Coronary artery (tissue), 2 donors: Measurements from ENCODE around the gene LRRC15.

ENCODE experiments used
- DNase-seq: peaks from one replicate; pipeline ENCODE4 v3.0.0-alpha.2; 2017; ENCODE audit warnings: low spot score
- H3K27ac ChIP-seq, 2 donors: fragments of 200-600 bp; sonication (generic); one replicate each; pipeline ENCODE4 v1.5.1; 2016 to 2019
- H3K4me3 ChIP-seq: fragments of 200-600 bp; sonication (generic); 2 replicates; pipeline ENCODE4 v1.5.1; 2016; ENCODE audit warnings: mild to moderate bottlenecking, moderate library complexity
- TF ChIP-seq, protein P1 (sequence below): fragments of 200-600 bp; sonication (generic); IDR thresholded peaks from one replicate; pipeline ENCODE4 v1.5.1; 2019; ENCODE audit warnings: antibody characterized with exemption

Gene LRRC15

DNA sequence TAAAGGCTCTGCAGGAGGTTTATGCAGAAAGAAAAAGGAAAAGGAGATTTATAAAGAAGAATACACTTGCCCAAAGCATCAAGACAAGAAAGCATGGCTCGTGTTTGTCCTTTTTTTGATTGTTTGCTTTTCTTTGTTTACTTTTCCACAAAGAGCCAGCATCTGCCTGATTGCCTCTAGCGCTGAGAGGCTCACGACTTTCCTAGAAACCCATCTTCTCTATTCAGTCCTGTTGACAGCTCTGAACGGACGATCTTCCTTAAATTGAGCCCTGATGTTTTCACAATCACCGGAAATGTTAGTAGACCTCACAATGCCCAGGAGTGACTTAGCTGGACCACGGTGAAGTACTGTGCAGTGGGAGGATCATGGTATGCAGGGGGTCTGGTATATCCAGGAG is 17.1 kb upstream of the LRRC15 start:
- TF ChIP-seq, protein P1, sequence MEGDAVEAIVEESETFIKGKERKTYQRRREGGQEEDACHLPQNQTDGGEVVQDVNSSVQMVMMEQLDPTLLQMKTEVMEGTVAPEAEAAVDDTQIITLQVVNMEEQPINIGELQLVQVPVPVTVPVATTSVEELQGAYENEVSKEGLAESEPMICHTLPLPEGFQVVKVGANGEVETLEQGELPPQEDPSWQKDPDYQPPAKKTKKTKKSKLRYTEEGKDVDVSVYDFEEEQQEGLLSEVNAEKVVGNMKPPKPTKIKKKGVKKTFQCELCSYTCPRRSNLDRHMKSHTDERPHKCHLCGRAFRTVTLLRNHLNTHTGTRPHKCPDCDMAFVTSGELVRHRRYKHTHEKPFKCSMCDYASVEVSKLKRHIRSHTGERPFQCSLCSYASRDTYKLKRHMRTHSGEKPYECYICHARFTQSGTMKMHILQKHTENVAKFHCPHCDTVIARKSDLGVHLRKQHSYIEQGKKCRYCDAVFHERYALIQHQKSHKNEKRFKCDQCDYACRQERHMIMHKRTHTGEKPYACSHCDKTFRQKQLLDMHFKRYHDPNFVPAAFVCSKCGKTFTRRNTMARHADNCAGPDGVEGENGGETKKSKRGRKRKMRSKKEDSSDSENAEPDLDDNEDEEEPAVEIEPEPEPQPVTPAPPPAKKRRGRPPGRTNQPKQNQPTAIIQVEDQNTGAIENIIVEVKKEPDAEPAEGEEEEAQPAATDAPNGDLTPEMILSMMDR = no peak
- H3K4me3 ChIP-seq = no peak overlapping the region
- DNase-seq = no peak
- H3K27ac ChIP-seq = no peak overlapping the region

DNA sequence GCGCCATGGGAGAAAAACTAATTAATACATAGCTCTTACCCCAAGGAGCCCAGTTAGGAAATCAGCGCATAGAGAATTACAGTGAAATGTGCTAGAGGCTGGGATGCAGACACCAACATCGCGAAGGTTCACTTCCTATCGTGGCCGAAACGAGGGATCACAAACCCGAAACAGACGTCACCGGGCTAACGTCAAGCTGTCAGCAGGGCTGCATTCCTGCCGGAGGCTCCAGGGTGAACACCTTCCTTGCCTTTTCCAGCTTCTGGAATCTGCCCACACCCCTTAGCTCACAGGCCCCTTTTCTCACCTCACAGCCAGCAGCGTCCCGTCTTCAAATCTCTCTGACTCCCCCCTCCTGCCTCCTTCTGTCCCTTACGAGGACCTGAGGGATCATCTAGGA is 16.5 kb upstream of the LRRC15 start:
- TF ChIP-seq, protein P1 = no peak
- no peak overlapping the region for H3K27ac ChIP-seq
- H3K4me3 ChIP-seq = no peak overlapping the region
- no peak for DNase-seq

DNA sequence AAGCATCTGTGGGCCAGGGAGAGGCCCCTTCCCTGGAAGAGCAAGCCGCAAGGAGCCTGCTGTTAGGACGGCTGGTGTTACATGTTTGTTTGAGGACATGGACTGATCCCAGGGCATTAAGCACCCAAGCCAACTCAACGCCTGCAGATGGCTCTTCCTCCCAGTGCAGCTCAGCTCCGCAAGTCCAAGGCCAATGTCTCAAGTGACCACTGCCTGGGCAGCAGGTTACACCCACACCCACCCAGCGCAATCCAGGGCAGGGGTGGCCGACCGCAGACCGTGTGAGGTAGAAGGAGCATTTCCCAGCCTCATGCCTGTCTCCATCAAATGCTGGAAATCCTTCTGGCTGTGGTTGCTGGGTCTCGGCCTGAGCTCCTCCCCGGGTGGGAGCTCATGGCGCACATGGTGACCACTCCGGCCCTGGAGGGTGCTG is 15.0 kb upstream of the LRRC15 start:
- no peak overlapping the region for H3K4me3 ChIP-seq
- no peak overlapping the region for H3K27ac ChIP-seq
- no peak for DNase-seq
- TF ChIP-seq, protein P1 = no peak

DNA sequence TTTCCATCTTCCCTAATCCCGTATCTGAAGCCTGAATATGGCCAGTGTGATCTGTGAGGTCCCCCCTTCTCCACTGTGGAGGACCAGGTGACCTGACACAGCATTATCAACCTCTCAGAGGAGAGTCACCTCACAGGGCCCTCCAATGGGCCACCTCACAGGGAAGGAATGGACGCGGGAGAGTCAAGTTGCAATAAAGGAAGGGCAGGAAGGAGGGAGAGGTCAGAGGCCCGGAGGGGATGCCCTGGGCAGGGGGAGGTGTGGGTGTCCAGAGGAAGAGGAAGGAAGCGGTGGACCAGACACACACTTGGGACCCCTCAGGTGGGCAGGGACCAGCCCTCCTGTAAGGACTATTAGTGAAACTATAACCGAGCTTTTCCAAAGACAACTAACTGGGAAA is 14.6 kb upstream of the LRRC15 start:
- no peak for DNase-seq
- H3K4me3 ChIP-seq = no peak overlapping the region
- H3K27ac ChIP-seq = no peak overlapping the region
- TF ChIP-seq, protein P1 = no peak

DNA sequence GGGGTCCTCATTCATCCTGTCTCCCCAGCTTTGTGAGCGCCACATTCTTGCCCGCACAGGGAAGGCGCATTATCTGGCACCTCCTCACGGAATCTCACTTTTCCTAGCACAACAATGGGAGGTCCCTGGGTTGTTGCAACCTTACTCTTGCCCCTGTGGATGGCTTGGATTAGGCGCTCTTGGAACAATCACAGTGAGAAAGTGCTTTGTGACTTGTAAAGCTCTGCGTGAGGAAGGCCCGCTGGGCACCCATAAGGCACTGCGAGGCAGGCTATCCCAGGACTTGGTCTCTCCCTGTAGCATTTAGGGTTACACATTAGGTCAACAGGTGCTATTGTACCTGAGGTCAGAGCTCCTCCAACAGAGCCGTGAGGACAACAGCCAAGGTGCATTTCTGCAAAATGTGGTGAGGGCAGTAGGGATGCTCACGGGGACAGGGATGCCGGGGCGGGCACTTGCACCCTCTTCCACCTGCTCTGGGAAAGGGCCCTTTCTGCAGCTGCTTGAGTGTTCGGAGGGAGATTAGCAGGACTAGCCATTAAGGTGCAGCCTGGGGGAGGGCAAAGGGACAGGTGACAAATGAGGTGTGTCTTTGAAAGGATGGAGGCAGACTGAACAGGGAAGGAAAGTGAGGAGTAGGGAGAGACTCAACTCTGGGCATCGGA is 13.9 kb upstream of the LRRC15 start:
- Histone ChIP-seq H3K27ac (no peak overlapping the region), H3K4me3 (no peak overlapping the region)
- no peak for DNase-seq
- TF ChIP-seq, protein P1 = no peak

DNA sequence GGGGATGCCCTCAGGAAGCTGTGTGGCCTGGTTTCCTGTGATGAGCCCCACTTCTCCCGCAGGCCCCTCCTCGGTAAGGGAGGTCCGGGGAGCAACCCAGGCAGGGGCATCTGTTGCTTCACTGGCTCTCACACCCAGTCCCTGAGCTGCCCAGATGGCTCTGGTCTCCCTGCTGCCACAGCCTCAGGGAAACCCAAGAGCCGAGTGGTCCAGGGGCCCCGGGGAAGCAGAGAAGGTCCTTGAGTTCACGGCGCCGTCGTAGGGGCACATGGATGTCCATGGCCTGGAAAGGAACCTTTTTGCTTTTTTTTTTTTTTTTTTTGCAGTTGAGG is 13.3 kb upstream of the LRRC15 start:
- TF ChIP-seq, protein P1 = no peak
- peak; percentile 64 for DNase-seq
- H3K27ac ChIP-seq = no peak overlapping the region

DNA sequence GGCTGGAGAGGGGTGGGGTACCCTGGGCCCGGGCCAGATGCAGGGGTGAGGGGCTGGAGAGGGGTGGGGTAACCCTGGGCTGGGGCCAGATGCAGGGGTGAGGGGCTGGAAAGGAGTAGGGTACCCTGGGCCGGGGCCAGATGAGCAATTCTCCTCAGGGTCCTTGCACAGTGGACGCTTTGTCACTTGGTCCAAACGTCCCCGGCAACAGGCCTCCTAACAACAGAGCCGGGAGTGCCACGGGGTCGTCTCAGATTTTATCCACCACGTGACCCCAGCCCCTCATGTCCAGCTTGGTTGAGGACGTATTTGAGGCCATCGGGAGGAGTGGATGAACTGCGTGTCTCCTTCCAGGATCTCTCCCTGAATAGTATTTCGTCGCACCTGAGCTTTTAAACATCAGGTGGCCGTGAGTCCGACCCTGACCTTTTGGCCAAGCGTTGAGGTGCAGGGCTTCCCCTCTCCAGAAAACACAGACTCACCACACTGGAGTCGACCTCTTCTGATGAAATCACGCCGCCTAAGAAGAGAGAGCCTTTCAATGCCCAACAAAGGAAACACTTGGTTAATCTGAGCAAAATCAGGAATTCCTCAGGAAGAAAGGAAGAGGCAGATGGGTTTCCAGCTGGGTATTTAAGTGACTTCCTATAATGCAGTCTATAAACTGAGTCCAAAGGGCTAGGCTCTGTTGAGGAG is 12.8 kb upstream of the LRRC15 start:
- DNase-seq = peak; percentile 21
- H3K4me3 ChIP-seq = no peak overlapping the region
- H3K27ac ChIP-seq = no peak overlapping the region
- TF ChIP-seq, protein P1 = no peak

More for the DNA sequence above, 13.3 kb upstream of the LRRC15 start:
- no peak overlapping the region for H3K4me3 ChIP-seq
